SHP77 treated with DMSO at 0.1 percent for 48 hours (cell line): ENCODE results near the gene ADPRS.

Source experiments
- DNase-seq: peaks from one replicate; lab custom pipeline; 2025; lab: John Stamatoyannopoulos, UW

The ADPRS gene

GRCh38 chr1:36087233-36088123 is 1.2 kb upstream of the ADPRS start:
- DNase-seq, result no peak

- no peak for DNase-seq
Observed at GRCh38 chr1:36088265-36088576, 471 bp upstream of the ADPRS start.

- DNase-seq, result no peak
Observed at GRCh38 chr1:36089393-36090121, 865 bp downstream of the ADPRS start.

- no peak for DNase-seq
Observed at GRCh38 chr1:36091141-36091540, 2.4 kb downstream of the ADPRS start.

- DNase-seq, result no peak
Observed at GRCh38 chr1:36091698-36092097, 3.0 kb downstream of the ADPRS start.

- DNase-seq, result no peak
Observed at GRCh38 chr1:36092166-36092797, 3.6 kb downstream of the ADPRS start.

- no peak for DNase-seq
Observed at GRCh38 chr1:36092798-36093185, 4.1 kb downstream of the ADPRS start.

GRCh38 chr1:36093226-36093625 is 4.5 kb downstream of the ADPRS start:
- no peak for DNase-seq

GRCh38 chr1:36093929-36094328 is 5.2 kb downstream of the ADPRS start:
- DNase-seq, result no peak

- DNase-seq, result no peak
Observed at GRCh38 chr1:36094621-36095061, 5.9 kb downstream of the ADPRS start.

- DNase-seq, result no peak
Observed at GRCh38 chr1:36095760-36096405, 7.2 kb downstream of the ADPRS start.

GRCh38 chr1:36096500-36097432 is 8.1 kb downstream of the ADPRS start:
- no peak for DNase-seq

- no peak for DNase-seq
Observed at GRCh38 chr1:36097693-36098585, 9.2 kb downstream of the ADPRS start.

GRCh38 chr1:36098650-36099365 is 10.1 kb downstream of the ADPRS start:
- DNase-seq, result no peak

GRCh38 chr1:36099681-36100341 is 11.1 kb downstream of the ADPRS start:
- DNase-seq, result no peak

GRCh38 chr1:36100376-36100775 is 11.7 kb downstream of the ADPRS start:
- DNase-seq, result no peak

- no peak for DNase-seq
Observed at GRCh38 chr1:36101546-36101945, 12.9 kb downstream of the ADPRS start.

GRCh38 chr1:36106269-36106668 is 17.6 kb downstream of the ADPRS start:
- no peak for DNase-seq

GRCh38 chr1:36107394-36107793 is 18.7 kb downstream of the ADPRS start:
- no peak for DNase-seq
